Measurements from ENCODE around the gene GRIA3.

GRIA3 gene

GRCh38 chrX:123399709-123400108 lies 215.6 kb downstream of the GRIA3 start:
- no peak overlapping the region for H2BK15ac ChIP-seq (replicated peaks; ENCODE audit: low read depth)
- no CpG with 5 or more reads among the region's 1 CpG for WGBS (ENCODE audit: extremely low coverage, insufficient coverage, low lambda C conversion rate)

GRCh38 chrX:123405231-123405630 lies 221.2 kb downstream of the GRIA3 start:
- no peak overlapping the region for H4K5ac ChIP-seq (ENCODE audit: low read length)

More at GRCh38 chrX:123399709-123400108, 215.6 kb downstream of the GRIA3 start:
- Histone ChIP-seq H3K27me3 (ENCODE audit: insufficient read depth, low read length, poor library complexity) (no peaks in the 10 kb centered on the region), H3K36me3 (ENCODE audit: control insufficient read depth, insufficient read depth, low read length) (no peaks in the 10 kb centered on the region), H2BK120ac (ENCODE audit: low read depth, low read length) (no peak overlapping the region), H3K4ac (ENCODE audit: low read depth, low read length) (no peak overlapping the region), H4K8ac (ENCODE audit: low read depth, low read length) (no peak overlapping the region), H3K56ac (ENCODE audit: low read length) (no peak overlapping the region), H3K4me2 (ENCODE audit: low read length) (no peak overlapping the region), H3K23ac (ENCODE audit: low read length) (no peak overlapping the region), H3K27ac (ENCODE audit: low read depth, low read length) (no peak overlapping the region), H3K9ac (ENCODE audit: low read length) (no peak overlapping the region), H3K79me1 (ENCODE audit: low read length) (no peaks in the 10 kb centered on the region), H3K4me1 (ENCODE audit: control insufficient read depth, low read depth, low read length) (no peaks in the 10 kb centered on the region), H2BK5ac (ENCODE audit: low read length) (no peak overlapping the region), H3K18ac (ENCODE audit: low read length) (no peak overlapping the region), H4K5ac (ENCODE audit: low read length) (no peak overlapping the region), H2AK5ac (ENCODE audit: low read length) (no peak overlapping the region), H3K4me3 (ENCODE audit: low read length) (no peak overlapping the region), H3K79me2 (ENCODE audit: control insufficient read depth, insufficient read depth, low read length) (no peaks in the 10 kb centered on the region)
- DNase-seq, result no peak

GRCh38 chrX:123408821-123409737 lies 225.0 kb downstream of the GRIA3 start:
- DNase-seq, result no peak
- no peaks in the 10 kb centered on the region for H3K79me2 ChIP-seq (ENCODE audit: control insufficient read depth, insufficient read depth, low read length)
- H3K18ac ChIP-seq (ENCODE audit: low read length), result no peak overlapping the region
- H3K79me1 ChIP-seq (ENCODE audit: low read length), result no peaks in the 10 kb centered on the region
- H4K5ac ChIP-seq (ENCODE audit: low read length), result no peak overlapping the region
- H2AK5ac ChIP-seq (ENCODE audit: low read length), result no peak overlapping the region
- H2BK5ac ChIP-seq (ENCODE audit: low read length), result no peak overlapping the region
- no peak overlapping the region for H3K4me3 ChIP-seq (ENCODE audit: low read length)
- no peak overlapping the region for H2BK120ac ChIP-seq (ENCODE audit: low read depth, low read length)
- H3K4me1 ChIP-seq (ENCODE audit: control insufficient read depth, low read depth, low read length), result no peaks in the 10 kb centered on the region
- H2BK15ac ChIP-seq (replicated peaks; ENCODE audit: low read depth), result no peak overlapping the region
- no peak overlapping the region for H3K9ac ChIP-seq (ENCODE audit: low read length)
- no peak overlapping the region for H3K27ac ChIP-seq (ENCODE audit: low read depth, low read length)
- no peak overlapping the region for H3K4me2 ChIP-seq (ENCODE audit: low read length)
- H3K36me3 ChIP-seq (ENCODE audit: control insufficient read depth, insufficient read depth, low read length), result no peaks in the 10 kb centered on the region
- no peak overlapping the region for H4K8ac ChIP-seq (ENCODE audit: low read depth, low read length)
- H3K23ac ChIP-seq (ENCODE audit: low read length), result no peak overlapping the region
- no peak overlapping the region for H3K4ac ChIP-seq (ENCODE audit: low read depth, low read length)
- no peaks in the 10 kb centered on the region for H3K27me3 ChIP-seq (ENCODE audit: insufficient read depth, low read length, poor library complexity)
- H3K56ac ChIP-seq (ENCODE audit: low read length), result no peak overlapping the region
- no CpG with 5 or more reads among the region's 1 CpG for WGBS (ENCODE audit: extremely low coverage, insufficient coverage, low lambda C conversion rate)

More at GRCh38 chrX:123405231-123405630, 221.2 kb downstream of the GRIA3 start:
- H2BK5ac ChIP-seq (ENCODE audit: low read length), result no peak overlapping the region
- no peaks in the 10 kb centered on the region for H3K36me3 ChIP-seq (ENCODE audit: control insufficient read depth, insufficient read depth, low read length)
- H3K23ac ChIP-seq (ENCODE audit: low read length), result no peak overlapping the region
- H3K18ac ChIP-seq (ENCODE audit: low read length), result no peak overlapping the region
- no peak overlapping the region for H2AK5ac ChIP-seq (ENCODE audit: low read length)
- DNase-seq, result no peak
- no peak overlapping the region for H3K4ac ChIP-seq (ENCODE audit: low read depth, low read length)
- H3K9ac ChIP-seq (ENCODE audit: low read length), result no peak overlapping the region
- H3K79me1 ChIP-seq (ENCODE audit: low read length), result no peaks in the 10 kb centered on the region
- H3K4me1 ChIP-seq (ENCODE audit: control insufficient read depth, low read depth, low read length), result no peaks in the 10 kb centered on the region
- no peak overlapping the region for H3K56ac ChIP-seq (ENCODE audit: low read length)
- no peak overlapping the region for H2BK120ac ChIP-seq (ENCODE audit: low read depth, low read length)
- H4K8ac ChIP-seq (ENCODE audit: low read depth, low read length), result no peak overlapping the region
- WGBS (ENCODE audit: extremely low coverage, insufficient coverage, low lambda C conversion rate), result no CpG with 5 or more reads among the region's 3 CpGs
- H3K4me2 ChIP-seq (ENCODE audit: low read length), result no peak overlapping the region
- no peaks in the 10 kb centered on the region for H3K27me3 ChIP-seq (ENCODE audit: insufficient read depth, low read length, poor library complexity)
- no peak overlapping the region for H3K4me3 ChIP-seq (ENCODE audit: low read length)
- H2BK15ac ChIP-seq (replicated peaks; ENCODE audit: low read depth), result no peak overlapping the region
- no peak overlapping the region for H3K27ac ChIP-seq (ENCODE audit: low read depth, low read length)
- H3K79me2 ChIP-seq (ENCODE audit: control insufficient read depth, insufficient read depth, low read length), result no peaks in the 10 kb centered on the region

- DNase-seq, result peak; percentile 17
- Histone ChIP-seq H3K4me3 (ENCODE audit: low read length) (no peak overlapping the region), H2BK5ac (ENCODE audit: low read length) (no peak overlapping the region), H3K9ac (ENCODE audit: low read length) (no peak overlapping the region), H3K79me1 (ENCODE audit: low read length) (no peaks in the 10 kb centered on the region), H4K8ac (ENCODE audit: low read depth, low read length) (no peak overlapping the region), H3K4ac (ENCODE audit: low read depth, low read length) (no peak overlapping the region), H3K56ac (ENCODE audit: low read length) (no peak overlapping the region), H3K4me1 (ENCODE audit: control insufficient read depth, low read depth, low read length) (no peaks in the 10 kb centered on the region), H3K23ac (ENCODE audit: low read length) (no peak overlapping the region), H3K4me2 (ENCODE audit: low read length) (no peak overlapping the region), H3K27me3 (ENCODE audit: insufficient read depth, low read length, poor library complexity) (no peaks in the 10 kb centered on the region), H2BK15ac (replicated peaks; ENCODE audit: low read depth) (no peak overlapping the region), H3K36me3 (ENCODE audit: control insufficient read depth, insufficient read depth, low read length) (no peaks in the 10 kb centered on the region), H4K5ac (ENCODE audit: low read length) (no peak overlapping the region), H3K18ac (ENCODE audit: low read length) (no peak overlapping the region), H2AK5ac (ENCODE audit: low read length) (no peak overlapping the region), H3K27ac (ENCODE audit: low read depth, low read length) (no peak overlapping the region), H3K79me2 (ENCODE audit: control insufficient read depth, insufficient read depth, low read length) (no peaks in the 10 kb centered on the region), H2BK120ac (ENCODE audit: low read depth, low read length) (no peak overlapping the region)
- no CpG with 5 or more reads among the region's 1 CpG for WGBS (ENCODE audit: extremely low coverage, insufficient coverage, low lambda C conversion rate)
These were observed 238.8 kb downstream of the GRIA3 start for GRCh38 chrX:123422875-123423274.

- no peak overlapping the region for H3K4me3 ChIP-seq (ENCODE audit: low read length)
- H3K23ac ChIP-seq (ENCODE audit: low read length), result no peak overlapping the region
- no peaks in the 10 kb centered on the region for H3K27me3 ChIP-seq (ENCODE audit: insufficient read depth, low read length, poor library complexity)
- H2BK120ac ChIP-seq (ENCODE audit: low read depth, low read length), result no peak overlapping the region
- no peak overlapping the region for H4K8ac ChIP-seq (ENCODE audit: low read depth, low read length)
- no peaks in the 10 kb centered on the region for H3K36me3 ChIP-seq (ENCODE audit: control insufficient read depth, insufficient read depth, low read length)
- H2AK5ac ChIP-seq (ENCODE audit: low read length), result no peak overlapping the region
- no peak overlapping the region for H3K56ac ChIP-seq (ENCODE audit: low read length)
- H3K4me2 ChIP-seq (ENCODE audit: low read length), result no peak overlapping the region
- no peaks in the 10 kb centered on the region for H3K79me1 ChIP-seq (ENCODE audit: low read length)
- H3K4me1 ChIP-seq (ENCODE audit: control insufficient read depth, low read depth, low read length), result no peaks in the 10 kb centered on the region
- H2BK5ac ChIP-seq (ENCODE audit: low read length), result no peak overlapping the region
- H3K4ac ChIP-seq (ENCODE audit: low read depth, low read length), result no peak overlapping the region
- H3K9ac ChIP-seq (ENCODE audit: low read length), result no peak overlapping the region
- no peak for DNase-seq
- no peaks in the 10 kb centered on the region for H3K79me2 ChIP-seq (ENCODE audit: control insufficient read depth, insufficient read depth, low read length)
- H3K27ac ChIP-seq (ENCODE audit: low read depth, low read length), result no peak overlapping the region
- H2BK15ac ChIP-seq (replicated peaks; ENCODE audit: low read depth), result no peak overlapping the region
- H4K5ac ChIP-seq (ENCODE audit: low read length), result no peak overlapping the region
- H3K18ac ChIP-seq (ENCODE audit: low read length), result no peak overlapping the region
These were observed 240.5 kb downstream of the GRIA3 start for GRCh38 chrX:123424546-123424945.

GRCh38 chrX:123425471-123425870 lies 241.4 kb downstream of the GRIA3 start:
- no peak overlapping the region for H2BK5ac ChIP-seq (ENCODE audit: low read length)
- H3K4me3 ChIP-seq (ENCODE audit: low read length), result no peak overlapping the region
- H3K27ac ChIP-seq (ENCODE audit: low read depth, low read length), result no peak overlapping the region
- no peak overlapping the region for H4K5ac ChIP-seq (ENCODE audit: low read length)
- no peak overlapping the region for H2BK15ac ChIP-seq (replicated peaks; ENCODE audit: low read depth)
- no peak overlapping the region for H3K4me2 ChIP-seq (ENCODE audit: low read length)
- WGBS (ENCODE audit: extremely low coverage, insufficient coverage, low lambda C conversion rate), result no CpG with 5 or more reads among the region's 2 CpGs
- no peaks in the 10 kb centered on the region for H3K4me1 ChIP-seq (ENCODE audit: control insufficient read depth, low read depth, low read length)
- H3K27me3 ChIP-seq (ENCODE audit: insufficient read depth, low read length, poor library complexity), result no peaks in the 10 kb centered on the region
- no peak overlapping the region for H3K4ac ChIP-seq (ENCODE audit: low read depth, low read length)
- H4K8ac ChIP-seq (ENCODE audit: low read depth, low read length), result no peak overlapping the region
- no peak overlapping the region for H3K9ac ChIP-seq (ENCODE audit: low read length)
- no peak overlapping the region for H2AK5ac ChIP-seq (ENCODE audit: low read length)
- H3K18ac ChIP-seq (ENCODE audit: low read length), result no peak overlapping the region
- DNase-seq, result no peak
- H3K79me1 ChIP-seq (ENCODE audit: low read length), result no peaks in the 10 kb centered on the region
- H2BK120ac ChIP-seq (ENCODE audit: low read depth, low read length), result no peak overlapping the region
- H3K23ac ChIP-seq (ENCODE audit: low read length), result no peak overlapping the region
- H3K79me2 ChIP-seq (ENCODE audit: control insufficient read depth, insufficient read depth, low read length), result no peaks in the 10 kb centered on the region
- H3K56ac ChIP-seq (ENCODE audit: low read length), result no peak overlapping the region
- H3K36me3 ChIP-seq (ENCODE audit: control insufficient read depth, insufficient read depth, low read length), result no peaks in the 10 kb centered on the region

All from mesendoderm (in vitro differentiated cells).